Endothelial cell of umbilical vein (primary cell): Measurements from ENCODE around the gene MARCHF6. TPM values are rescaled to one million over a fixed set of nuclear protein-coding genes. Genes with fewer than 3 reads are reported as not detected.

Experiments used
- BruUV-seq: library from RNA; stranded (reverse); fragments of 400-500 nt; replicated peaks from 2 replicates; lab custom pipeline; 2021; lab: Mats Ljungman, UMichigan
- CTCF ChIA-PET: fragments of 300-600, 350-600 bp; sonication (Branson Sonifier 250); formaldehyde crosslinking; loops from one replicate; lab custom pipeline; 2021; ENCODE audit warnings: antibody characterized with exemption, inconsistent platforms; lab: Charles Lee
- POLR2A ChIA-PET: fragments of 300-600, 350-600 bp; sonication (Branson Sonifier 250); formaldehyde crosslinking; loops from one replicate; lab custom pipeline; 2021; ENCODE audit warnings: antibody characterized with exemption, inconsistent platforms; lab: Charles Lee
- DNase-seq: peaks from one replicate; pipeline ENCODE4 v3.0.0-alpha.2; 2011; ENCODE audit warnings: low read depth, low spot score
- FAIRE-seq: peaks from 2 replicates; lab custom pipeline; 2011; peaks lifted over from hg19 to GRCh38; lab: Jason Lieb, UNC
- H2AFZ ChIP-seq: 2 replicates; pipeline ENCODE4 v1.6.0; 2012; ENCODE audit warnings: low read depth, low read length, control low read depth, inconsistent platforms
- H3K27ac ChIP-seq: 2 replicates; pipeline ENCODE4 v1.5.1; 2011; ENCODE audit warnings: low read depth, mild to moderate bottlenecking, control low read depth, low read length, moderate library complexity; ENCODE audit not compliant: insufficient read depth
- H3K27me3 ChIP-seq, 2 experiments: 2 replicates each; pipeline versions ENCODE4 v1.6.0 to v1.6.1; 2011; ENCODE audit warnings: low read length in 2 of 2, mixed read lengths in 1 of 2; ENCODE audit not compliant: control insufficient read depth in 2 of 2, insufficient read depth in 2 of 2
- H3K36me3 ChIP-seq, 2 experiments: 2 replicates in 1 of 2; 3 replicates in 1 of 2; pipeline ENCODE4 v1.5.1; 2011; ENCODE audit warnings: low read length in 2 of 2, mild to moderate bottlenecking in 1 of 2, moderate library complexity in 1 of 2; ENCODE audit not compliant: control insufficient read depth in 2 of 2, insufficient read depth in 2 of 2; ENCODE audit errors: extremely low read depth in 1 of 2
- H3K4me1 ChIP-seq: 3 replicates; pipeline ENCODE4 v1.5.1; 2011; ENCODE audit warnings: mild to moderate bottlenecking, low read length; ENCODE audit not compliant: control insufficient read depth, insufficient read depth; ENCODE audit errors: extremely low read depth
- H3K4me2 ChIP-seq: 2 replicates; pipeline ENCODE4 v1.6.1; 2011; ENCODE audit warnings: low read length, control low read depth, mixed read lengths; ENCODE audit not compliant: insufficient read depth
- H3K4me3 ChIP-seq, 3 experiments: fragments of 200-600 bp in 1 of 3; sonication (generic), shearing (Covaris generic) in 1 of 3; replicated peaks in 1 of 3; 2 replicates each; pipeline ENCODE4 v1.5.1; 2011 to 2016; ENCODE audit warnings: control low read depth in 3 of 3, low read length in 3 of 3, mild to moderate bottlenecking in 2 of 3, inconsistent platforms in 1 of 3, low read depth in 1 of 3, moderate library complexity in 1 of 3; ENCODE audit not compliant: insufficient read depth in 1 of 3
- H3K79me2 ChIP-seq: 2 replicates; pipeline ENCODE4 v1.6.0; 2012; ENCODE audit warnings: low read length, inconsistent platforms; ENCODE audit not compliant: control insufficient read depth, insufficient read depth
- H3K9ac ChIP-seq: replicated peaks from 2 replicates; pipeline ENCODE3; 2011; ENCODE audit warnings: low read length, control low read depth; ENCODE audit not compliant: insufficient read depth; ENCODE audit errors: extremely low read depth
- H3K9me1 ChIP-seq: replicated peaks from 3 replicates; pipeline ENCODE4 v1.6.0; 2011; ENCODE audit warnings: mild to moderate bottlenecking, low read length; ENCODE audit not compliant: control insufficient read depth, insufficient read depth; ENCODE audit errors: extremely low read depth
- H3K9me3 ChIP-seq: replicated peaks from 2 replicates; pipeline ENCODE4 v1.5.1; 2012; ENCODE audit warnings: low read length, inconsistent platforms; ENCODE audit not compliant: control insufficient read depth, insufficient read depth
- H4K20me1 ChIP-seq: replicated peaks from 2 replicates; pipeline ENCODE3; 2011; ENCODE audit warnings: mild to moderate bottlenecking, low read length; ENCODE audit not compliant: control insufficient read depth, insufficient read depth; ENCODE audit errors: extremely low read depth
- EZH2 ChIP-seq: IDR thresholded peaks from 2 replicates; pipeline ENCODE4 v1.6.1; 2012; ENCODE audit warnings: borderline replicate concordance, low read depth, mild to moderate bottlenecking, moderate library complexity, low read length, inconsistent platforms; ENCODE audit not compliant: severe bottlenecking
- FOS ChIP-seq: IDR thresholded peaks from 2 replicates; pipeline ENCODE4 v1.6.1; 2011; ENCODE audit warnings: mild to moderate bottlenecking, low read length, moderate library complexity, borderline replicate concordance; ENCODE audit not compliant: insufficient read depth
- GATA2 ChIP-seq: IDR thresholded peaks from 2 replicates; pipeline ENCODE4 v1.7.0; 2011; ENCODE audit warnings: low read depth, mild to moderate bottlenecking, moderate library complexity, mixed read lengths, low read length; ENCODE audit not compliant: insufficient read length, insufficient read depth
- JUN ChIP-seq: IDR thresholded peaks from 2 replicates; pipeline ENCODE4 v1.6.1; 2011; ENCODE audit warnings: borderline replicate concordance, low read depth; ENCODE audit not compliant: insufficient read length, insufficient read depth
- MAX ChIP-seq: IDR thresholded peaks from 2 replicates; pipeline ENCODE4 v1.6.1; 2011; ENCODE audit not compliant: insufficient read depth, insufficient read length
- MYC ChIP-seq: IDR thresholded peaks from one replicate; pipeline ENCODE4 v1.6.1; 2011; ENCODE audit warnings: mild to moderate bottlenecking, low read depth, low read length
- POLR2A ChIP-seq: IDR thresholded peaks from 2 replicates; pipeline ENCODE4 v1.6.1; 2012; ENCODE audit warnings: low read depth, mild to moderate bottlenecking, control low read depth, low read length
- POLR2AphosphoS5 ChIP-seq: IDR thresholded peaks from 2 replicates; pipeline ENCODE4 v1.6.1; 2012; ENCODE audit warnings: low read depth, mild to moderate bottlenecking, control low read depth, low read length, moderate library complexity; ENCODE audit not compliant: insufficient read depth
- dilution Hi-C: fragments of 300-500 bp; cut with MboI; formaldehyde crosslinking; loops from one replicate; pipeline ENCODE4 v1.15.0; 2019; ENCODE audit warnings: low sequenced_read_pairs; ENCODE audit not compliant: extremely low pct_ligation_motif_present
- intact Hi-C: fragments of 100-400 bp; cut with micrococcal nuclease; formaldehyde crosslinking; loops from one replicate; pipeline ENCODE4 v1.10.0; 2022
- polyA plus RNA-seq, 4 experiments: library from polyadenylated mRNA; depleted of rRNA in 3 of 4; stranded (reverse) in 3 of 4; unstranded in 1 of 4; fragments of >200 nt; gene quantifications; 2 replicates each; pipeline versions ENCODE4 v1.2.1 to v1.2.3, GENCODE V29; 2011 to 2012; ENCODE audit warnings: missing spikeins in 1 of 4
- total RNA-seq: library from RNA; stranded (reverse); gene quantifications from 2 replicates; pipeline ENCODE4 v1.2.3, GENCODE V29; 2021

The MARCHF6 gene
- total and polyA plus RNA-seq, 2 donors (not counting 3 experiments of a cell fraction or from before 2014, with no cell fraction given), result 108 to 112 TPM

DNA sequence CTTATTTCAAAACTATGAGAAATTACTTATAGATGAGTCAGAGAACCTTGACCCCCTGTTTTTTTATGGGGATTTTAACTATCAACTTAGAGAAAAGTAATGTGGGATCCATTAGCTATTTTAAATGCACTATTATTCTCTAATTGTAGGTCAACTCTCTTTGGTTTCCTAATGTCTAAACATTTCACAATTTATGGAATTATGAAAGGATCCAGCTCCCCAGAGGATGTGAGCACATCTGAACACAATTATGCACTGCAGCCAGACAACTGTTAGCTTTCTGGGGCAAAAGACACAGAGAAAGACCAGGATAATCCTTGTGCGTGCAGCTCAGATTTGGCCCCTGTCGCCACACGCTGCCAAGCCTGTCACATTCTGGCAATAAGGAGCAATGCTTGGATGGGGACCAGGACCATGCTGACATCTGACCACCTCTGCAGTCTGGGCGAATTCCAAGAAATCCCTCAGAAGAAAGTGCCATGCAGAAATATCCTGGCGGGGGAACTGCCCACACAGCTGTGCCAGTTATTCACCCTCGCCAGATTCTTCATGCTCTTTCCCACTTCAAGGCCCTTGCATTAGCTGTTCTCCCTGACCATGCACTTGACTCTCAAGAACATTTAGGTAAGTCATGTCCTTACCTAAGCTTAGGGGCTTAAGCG is 23.5 kb upstream of the MARCHF6 start:
- no peaks in the 10 kb centered on the region for H3K36me3 ChIP-seq
- H3K4me1 ChIP-seq, result no peaks in the 10 kb centered on the region
- POLR2A ChIA-PET, result interaction anchor here (1.5 kb wide), 1 partner anchor 23 kb away, joined by 5 read pairs; the partner anchor contains the start of gene MARCHF6
- dilution Hi-C loops (no loop called here), intact Hi-C loops (no loop called here)
- TF ChIP-seq JUN (no peak), POLR2AphosphoS5 (no peak), EZH2 (no peak), POLR2A (no peak), MAX (no peak), FOS (no peak), MYC (no peak), GATA2 (no peak)
- no peaks in the 10 kb centered on the region for H3K79me2 ChIP-seq
- no peak for FAIRE-seq
- no peak overlapping the region for H3K4me2 ChIP-seq
- no TSS peak for BruUV-seq
- no peak overlapping the region for H3K4me3 ChIP-seq
- no peak overlapping the region for H3K27ac ChIP-seq
- CTCF ChIA-PET, result interaction anchor here (0.8 to 2.0 kb wide), 4 partner anchors 14 to 46 kb away, joined by 3 to 8 read pairs (median 4); no protein-coding TSS in a partner anchor
- H3K9me1 ChIP-seq, result no peaks in the 10 kb centered on the region
- H3K9ac ChIP-seq, result no peak overlapping the region
- DNase-seq, result no peak
- H3K27me3 ChIP-seq, result peaks cover 9 to 16% of the 10 kb centered on the region in 2 experiments
- H3K9me3 ChIP-seq, result no peaks in the 10 kb centered on the region
- no peaks in the 10 kb centered on the region for H4K20me1 ChIP-seq
- H2AFZ ChIP-seq, result no peak overlapping the region
